Measurements from ENCODE around the gene ATP2B2. TPM values are rescaled to one million over a fixed set of nuclear protein-coding genes. Genes with fewer than 3 reads are reported as not detected.

The ATP2B2 gene
- total and polyA plus RNA-seq, 9 of the 15 experiments (the other 6 are each of a cell fraction or from before 2014, with no cell fraction given) = 0.06 TPM; not detected in 8

DNA sequence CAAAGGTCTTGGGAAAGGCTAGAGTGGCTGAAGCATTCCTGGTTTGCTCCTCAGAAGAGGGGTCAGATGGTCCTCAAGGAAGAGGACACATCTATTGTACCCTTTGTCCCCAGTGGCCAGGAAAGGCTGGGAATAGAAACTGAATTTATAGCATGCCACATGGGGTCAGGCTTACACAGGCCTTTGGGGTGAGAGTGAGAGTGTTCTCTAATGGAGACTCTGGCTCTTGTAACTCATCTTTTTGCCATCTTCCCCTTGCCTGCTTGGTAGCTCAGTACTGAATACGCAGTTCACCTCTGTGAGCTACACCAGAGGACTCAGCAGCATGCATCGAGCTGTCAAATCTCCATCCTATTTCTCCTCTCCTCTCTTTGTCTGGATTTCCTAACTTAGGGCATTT, 87.5 kb downstream of the ATP2B2 start:
- Histone ChIP-seq H4K20me1 (replicated peaks; ENCODE audit: control insufficient read depth, insufficient read depth, low read length) (peaks cover 41% of the 10 kb centered on the region), H3K27ac (ENCODE audit: extremely low read depth, low read depth, low read length) (no peak overlapping the region), H3K9me1 (ENCODE audit: control insufficient read depth, insufficient read depth, low read length) (no peaks in the 10 kb centered on the region), H3K9ac (ENCODE audit: insufficient read depth in 1 of 2, low read depth in 2 of 2, low read length in 2 of 2) (no peak overlapping the region), H3K9me3 (replicated peaks; ENCODE audit: control insufficient read depth, insufficient read depth, low read depth, low read length) (no peaks in the 10 kb centered on the region), H2AFZ (ENCODE audit: low read depth, low read length) (no peak overlapping the region), H3K4me2 (ENCODE audit: insufficient read depth, low read length) (no peak overlapping the region), H3K4me1 (replicated peaks in 1 of 2; ENCODE audit: control insufficient read depth in 2 of 2, insufficient read depth in 2 of 2, low read length in 2 of 2) (peaks cover 8% of the 10 kb centered on the region in 2 experiments; a peak in 4 of 5 replicates), H3K27me3 (ENCODE audit: control insufficient read depth in 2 of 2, insufficient read depth in 2 of 2, low read length in 2 of 2) (peaks cover 24 to 67% of the 10 kb centered on the region in 2 experiments; a peak in 4 of 5 replicates), H3K79me2 (ENCODE audit: control insufficient read depth, insufficient read depth, low read length) (no peaks in the 10 kb centered on the region), H3K4me3 (no peak overlapping the region), H3K36me3 (ENCODE audit: control insufficient read depth, insufficient read depth, low read length) (no peaks in the 10 kb centered on the region)
- BruUV-seq (replicated peaks) = no TSS peak
- ATAC-seq (peak; percentile 68), DNase-seq (ENCODE audit: extremely low read depth in 1 of 4, low spot score in 3 of 4) (peak; percentile 38 to 44 (median 42)), FAIRE-seq (peak; percentile 72)
- intact Hi-C loops (cut with micrococcal nuclease) = loop anchor here (2.0 kb wide), 1 partner anchor 321 kb away; no protein-coding TSS in a partner anchor
- in situ Hi-C loops (cut with MboI) = no loop called here
- ChIA-PET POLR2A (interaction anchor here (1.0 to 1.6 kb wide), 2 partner anchors 10 to 28 kb away, joined by 3 to 5 read pairs; no protein-coding TSS in a partner anchor), CTCF (ENCODE audit: low intra/inter-chr PET ratio) (interaction anchor here (1.4 kb wide), 1 partner anchor 320 kb away, joined by 13 read pairs; no protein-coding TSS in a partner anchor)
- 6% methylated on average over 2 of the region's 2 CpGs for WGBS (ENCODE audit: insufficient coverage, low coverage, missing lambda C conversion rate)
- TF ChIP-seq SOX6 (IDR thresholded peaks at IDR 0.05) (no peak), KLF6 (CRISPR knock-in tag; IDR thresholded peaks at IDR 0.05; ENCODE audit: borderline replicate concordance) (no peak), MTF1 (CRISPR knock-in tag; IDR thresholded peaks at IDR 0.05; ENCODE audit: borderline replicate concordance) (no peak), DNMT1 (IDR thresholded peaks at IDR 0.05) (no peak), SMC3 (conservative IDR thresholded peaks at IDR 0.05; ENCODE audit: insufficient read depth, low read depth, low read length) (0 out of 2 replicates have a peak, but pooled peaks have one; percentile 29), STAG1 (CRISPR knock-in tag; IDR thresholded peaks at IDR 0.05; ENCODE audit: borderline replicate concordance) (peak; percentile 64; the same call in 1 of the 2 replicates), C11orf30 (IDR thresholded peaks at IDR 0.05; ENCODE audit: low read depth) (no peak), E2F3 (CRISPR knock-in tag; IDR thresholded peaks at IDR 0.05) (no peak), YY1 (IDR thresholded peaks at IDR 0.05; ENCODE audit: borderline replicate concordance in 1 of 3, control insufficient read depth in 1 of 3, extremely low read depth in 1 of 3, insufficient read depth in 3 of 3, insufficient read length in 1 of 3, insufficient replicate concordance in 2 of 3, low read depth in 1 of 3, low read length in 2 of 3) (peak in 1 of 3 experiments; percentile 10), SMARCA4 (IDR thresholded peaks at IDR 0.05) (no peak), ZNF217 (CRISPR knock-in tag; IDR thresholded peaks at IDR 0.05) (no peak), ZNF253 (CRISPR knock-in tag; conservative IDR thresholded peaks at IDR 0.05) (no peak), CBFB (CRISPR knock-in tag; IDR thresholded peaks at IDR 0.05) (no peak), RBM25 (IDR thresholded peaks at IDR 0.05; ENCODE audit: low read depth, low read length, severe bottlenecking) (peak; percentile 27), FOXA1 (IDR thresholded peaks at IDR 0.05; ENCODE audit: borderline replicate concordance) (no peak), BACH1 (tag; IDR thresholded peaks at IDR 0.05) (no peak), CHCHD3 (CRISPR knock-in tag; IDR thresholded peaks at IDR 0.05) (no peak)
- TF ChIP-seq, protein P1, sequence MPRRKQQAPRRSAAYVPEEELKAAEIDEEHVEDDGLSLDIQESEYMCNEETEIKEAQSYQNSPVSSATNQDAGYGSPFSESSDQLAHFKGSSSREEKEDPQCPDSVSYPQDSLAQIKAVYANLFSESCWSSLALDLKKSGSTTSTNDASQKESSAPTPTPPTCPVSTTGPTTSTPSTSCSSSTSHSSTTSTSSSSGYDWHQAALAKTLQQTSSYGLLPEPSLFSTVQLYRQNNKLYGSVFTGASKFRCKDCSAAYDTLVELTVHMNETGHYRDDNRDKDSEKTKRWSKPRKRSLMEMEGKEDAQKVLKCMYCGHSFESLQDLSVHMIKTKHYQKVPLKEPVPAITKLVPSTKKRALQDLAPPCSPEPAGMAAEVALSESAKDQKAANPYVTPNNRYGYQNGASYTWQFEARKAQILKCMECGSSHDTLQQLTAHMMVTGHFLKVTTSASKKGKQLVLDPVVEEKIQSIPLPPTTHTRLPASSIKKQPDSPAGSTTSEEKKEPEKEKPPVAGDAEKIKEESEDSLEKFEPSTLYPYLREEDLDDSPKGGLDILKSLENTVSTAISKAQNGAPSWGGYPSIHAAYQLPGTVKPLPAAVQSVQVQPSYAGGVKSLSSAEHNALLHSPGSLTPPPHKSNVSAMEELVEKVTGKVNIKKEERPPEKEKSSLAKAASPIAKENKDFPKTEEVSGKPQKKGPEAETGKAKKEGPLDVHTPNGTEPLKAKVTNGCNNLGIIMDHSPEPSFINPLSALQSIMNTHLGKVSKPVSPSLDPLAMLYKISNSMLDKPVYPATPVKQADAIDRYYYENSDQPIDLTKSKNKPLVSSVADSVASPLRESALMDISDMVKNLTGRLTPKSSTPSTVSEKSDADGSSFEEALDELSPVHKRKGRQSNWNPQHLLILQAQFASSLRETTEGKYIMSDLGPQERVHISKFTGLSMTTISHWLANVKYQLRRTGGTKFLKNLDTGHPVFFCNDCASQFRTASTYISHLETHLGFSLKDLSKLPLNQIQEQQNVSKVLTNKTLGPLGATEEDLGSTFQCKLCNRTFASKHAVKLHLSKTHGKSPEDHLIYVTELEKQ (CRISPR knock-in tag; IDR thresholded peaks at IDR 0.05) = no peak
- TF ChIP-seq, protein P2, sequence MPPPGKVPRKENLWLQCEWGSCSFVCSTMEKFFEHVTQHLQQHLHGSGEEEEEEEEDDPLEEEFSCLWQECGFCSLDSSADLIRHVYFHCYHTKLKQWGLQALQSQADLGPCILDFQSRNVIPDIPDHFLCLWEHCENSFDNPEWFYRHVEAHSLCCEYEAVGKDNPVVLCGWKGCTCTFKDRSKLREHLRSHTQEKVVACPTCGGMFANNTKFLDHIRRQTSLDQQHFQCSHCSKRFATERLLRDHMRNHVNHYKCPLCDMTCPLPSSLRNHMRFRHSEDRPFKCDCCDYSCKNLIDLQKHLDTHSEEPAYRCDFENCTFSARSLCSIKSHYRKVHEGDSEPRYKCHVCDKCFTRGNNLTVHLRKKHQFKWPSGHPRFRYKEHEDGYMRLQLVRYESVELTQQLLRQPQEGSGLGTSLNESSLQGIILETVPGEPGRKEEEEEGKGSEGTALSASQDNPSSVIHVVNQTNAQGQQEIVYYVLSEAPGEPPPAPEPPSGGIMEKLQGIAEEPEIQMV (tag; conservative IDR thresholded peaks at IDR 0.05; ENCODE audit: low read depth) = no peak
